Astrocyte (in vitro differentiated cells and primary cell): ENCODE results near the gene TLN1.

Experiments
- EZH2 ChIP-seq: IDR thresholded peaks from 2 replicates; pipeline ENCODE4 v1.6.1; 2012; ENCODE audit warnings: mild to moderate bottlenecking, low read length, inconsistent platforms; ENCODE audit not compliant: insufficient read depth
- TF ChIP-seq, protein P1 (sequence below): IDR thresholded peaks from 2 replicates; pipeline ENCODE4 v1.5.1; 2011; ENCODE audit warnings: low read depth, mild to moderate bottlenecking, inconsistent platforms, low read length, moderate library complexity; ENCODE audit not compliant: insufficient read depth

DNA sequence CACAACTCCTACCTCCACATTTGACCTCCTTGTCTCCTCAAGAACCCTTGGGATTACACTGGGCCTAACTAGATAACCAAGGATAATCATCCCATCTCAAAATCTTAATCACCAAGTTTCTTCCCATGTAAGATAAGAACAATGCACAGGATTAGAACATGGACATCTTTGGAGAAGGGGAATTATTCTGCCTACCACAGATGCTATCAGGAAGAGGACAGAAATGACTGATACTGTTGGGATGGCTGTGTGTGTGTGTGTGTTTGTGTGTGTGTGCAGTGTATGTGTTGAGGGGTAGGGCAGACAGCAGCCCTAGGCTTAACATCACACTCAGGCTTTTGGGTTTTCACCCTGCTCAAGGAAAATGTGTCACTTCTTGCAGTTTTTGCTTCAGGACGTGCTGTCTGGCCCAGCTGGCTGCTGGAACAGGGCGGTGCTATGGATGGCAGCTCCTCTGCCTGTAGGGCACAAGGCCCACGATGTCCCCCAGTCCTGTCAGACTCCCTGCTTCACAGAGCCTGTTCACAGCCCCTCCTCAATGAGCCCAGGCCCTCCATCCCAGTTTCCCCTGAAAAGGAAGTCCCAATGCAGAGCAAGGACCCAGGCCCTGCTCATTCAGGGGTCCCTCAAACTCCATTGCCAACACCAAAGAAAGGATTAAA is 50.5 kb downstream of the TLN1 start:
- TF ChIP-seq, protein P1, sequence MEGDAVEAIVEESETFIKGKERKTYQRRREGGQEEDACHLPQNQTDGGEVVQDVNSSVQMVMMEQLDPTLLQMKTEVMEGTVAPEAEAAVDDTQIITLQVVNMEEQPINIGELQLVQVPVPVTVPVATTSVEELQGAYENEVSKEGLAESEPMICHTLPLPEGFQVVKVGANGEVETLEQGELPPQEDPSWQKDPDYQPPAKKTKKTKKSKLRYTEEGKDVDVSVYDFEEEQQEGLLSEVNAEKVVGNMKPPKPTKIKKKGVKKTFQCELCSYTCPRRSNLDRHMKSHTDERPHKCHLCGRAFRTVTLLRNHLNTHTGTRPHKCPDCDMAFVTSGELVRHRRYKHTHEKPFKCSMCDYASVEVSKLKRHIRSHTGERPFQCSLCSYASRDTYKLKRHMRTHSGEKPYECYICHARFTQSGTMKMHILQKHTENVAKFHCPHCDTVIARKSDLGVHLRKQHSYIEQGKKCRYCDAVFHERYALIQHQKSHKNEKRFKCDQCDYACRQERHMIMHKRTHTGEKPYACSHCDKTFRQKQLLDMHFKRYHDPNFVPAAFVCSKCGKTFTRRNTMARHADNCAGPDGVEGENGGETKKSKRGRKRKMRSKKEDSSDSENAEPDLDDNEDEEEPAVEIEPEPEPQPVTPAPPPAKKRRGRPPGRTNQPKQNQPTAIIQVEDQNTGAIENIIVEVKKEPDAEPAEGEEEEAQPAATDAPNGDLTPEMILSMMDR: no peak
- TF ChIP-seq EZH2: no peak
